Body of pancreas (tissue), 4 donors: ENCODE results near the gene CD3D. TPM values are rescaled to one million over a fixed set of nuclear protein-coding genes. Genes with fewer than 3 reads are reported as not detected.

ENCODE experiments used
- ATAC-seq: fragments of 150-250 bp; one replicate; pipeline ENCODE4 v1.9.1; 2016
- DNase-seq, 4 donors: peaks; one replicate each; pipeline ENCODE4 v3.0.0-alpha.2; 2019
- H3K27ac ChIP-seq, 4 donors: fragments of 200-600 bp; sonication (generic); 1 replicate in 3 of 4; 2 replicates in 1 of 4; pipeline versions ENCODE4 v1.5.1 to v1.6.1; 2016 to 2019; ENCODE audit warnings: mild to moderate bottlenecking in 1 of 4, mixed read lengths in 1 of 4, moderate library complexity in 1 of 4
- H3K27me3 ChIP-seq, 2 donors: fragments of 200-600 bp; sonication (generic); one replicate each; pipeline ENCODE4 v1.6.0; 2016; ENCODE audit warnings: mild to moderate bottlenecking in 1 of 2
- H3K36me3 ChIP-seq, 2 donors: fragments of 200-600 bp; sonication (generic); replicated peaks in 1 of 2; 2 replicates each; pipeline ENCODE4 v1.5.1; 2016; ENCODE audit warnings: low read depth in 2 of 2; ENCODE audit not compliant: insufficient read depth in 1 of 2
- H3K4me1 ChIP-seq: fragments of 200-600 bp; sonication (generic); one replicate; pipeline ENCODE4 v1.6.0; 2016
- H3K4me3 ChIP-seq, 2 donors: fragments of 200-600 bp; sonication (generic); 1 replicate in 1 of 2; 2 replicates in 1 of 2; pipeline ENCODE4 v1.5.1; 2016 to 2019
- H3K9me3 ChIP-seq, 3 donors: fragments of 200-600 bp; sonication (generic); 1 replicate in 2 of 3; 2 replicates in 1 of 3; pipeline ENCODE4 v1.5.1; 2016
- CTCF ChIP-seq, 7 experiments: fragments of 450-650 bp in 4 of 7; fragments of 200-600 bp in 3 of 7; sonication (generic) in 3 of 7; IDR thresholded peaks; one replicate each; pipeline ENCODE4 v1.5.1; 2016 to 2019; ENCODE audit warnings: antibody characterized with exemption in 7 of 7
- POLR2A ChIP-seq, 3 donors: fragments of 450-650 bp; IDR thresholded peaks; one replicate each; pipeline ENCODE4 v1.6.1; 2016; ENCODE audit warnings: antibody characterized with exemption in 3 of 3, mild to moderate bottlenecking in 2 of 3
- WGBS, 2 donors: methylation state at CpG; one replicate each; pipeline ENCODE4 v1.1.5; 2017; 5-methylcytosine and 5-hydroxymethylcytosine counted together
- intact Hi-C: fragments of 100-400 bp; cut with DNase I; formaldehyde crosslinking; loops from one replicate; pipeline ENCODE4 v1.15.1; 2023
- total RNA-seq, 2 donors: library from RNA; depleted of rRNA; stranded (reverse); fragments of >200 nt; gene quantifications; one replicate each; pipeline ENCODE4 v1.1.0, GENCODE V29; 2016

The CD3D gene
- total RNA-seq, 2 donors from 2014 or later, result 1.6 TPM; not detected in 1

DNA sequence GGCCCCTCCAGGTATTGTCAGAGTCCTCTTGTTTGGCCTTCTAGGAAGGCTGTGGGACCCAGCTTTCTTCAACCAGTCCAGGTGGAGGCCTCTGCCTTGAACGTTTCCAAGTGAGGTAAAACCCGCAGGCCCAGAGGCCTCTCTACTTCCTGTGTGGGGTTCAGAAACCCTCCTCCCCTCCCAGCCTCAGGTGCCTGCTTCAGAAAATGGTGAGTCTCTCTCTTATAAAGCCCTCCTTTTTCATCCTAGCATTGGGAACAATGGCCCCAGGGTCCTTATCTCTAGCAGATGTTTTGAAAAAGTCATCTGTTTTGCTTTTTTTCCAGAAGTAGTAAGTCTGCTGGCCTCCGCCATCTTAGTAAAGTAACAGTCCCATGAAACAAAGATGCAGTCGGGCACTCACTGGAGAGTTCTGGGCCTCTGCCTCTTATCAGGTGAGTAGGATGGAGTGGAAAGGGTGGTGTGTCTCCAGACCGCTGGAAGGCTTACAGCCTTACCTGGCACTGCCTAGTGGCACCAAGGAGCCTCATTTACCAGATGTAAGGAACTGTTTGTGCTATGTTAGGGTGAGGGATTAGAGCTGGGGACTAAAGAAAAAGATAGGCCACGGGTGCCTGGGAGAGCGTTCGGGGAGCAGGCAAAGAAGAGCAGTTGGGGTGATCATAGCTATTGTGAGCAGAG lies 37.8 kb downstream of the CD3D start, which contains the start of gene CD3E:
Gene CD3E, plus strand, starts transcription at position 163 of the 681 bp plus-strand sequence. Its CDS starts 223 bp downstream, at position 386.
- intact Hi-C loops, result no loop called here
- Histone ChIP-seq H3K9me3 (no peaks in the 10 kb centered on the region), H3K4me1 (no peaks in the 10 kb centered on the region), H3K4me3 (no peak within 1 kb of the TSS), H3K27me3 (no peaks in the 10 kb centered on the region), H3K27ac (no peak within 1 kb of the TSS), H3K36me3 (no peaks in the 10 kb centered on the region)
- WGBS, 2 donors, result 79 to 83% methylated on average over 8 of the region's 8 CpGs
- DNase-seq, result no peak
- no peak for ATAC-seq
- no peak for TF ChIP-seq POLR2A (IDR thresholded peaks at IDR 0.05)
- TF ChIP-seq CTCF (IDR thresholded peaks at IDR 0.05), result no peak

DNA sequence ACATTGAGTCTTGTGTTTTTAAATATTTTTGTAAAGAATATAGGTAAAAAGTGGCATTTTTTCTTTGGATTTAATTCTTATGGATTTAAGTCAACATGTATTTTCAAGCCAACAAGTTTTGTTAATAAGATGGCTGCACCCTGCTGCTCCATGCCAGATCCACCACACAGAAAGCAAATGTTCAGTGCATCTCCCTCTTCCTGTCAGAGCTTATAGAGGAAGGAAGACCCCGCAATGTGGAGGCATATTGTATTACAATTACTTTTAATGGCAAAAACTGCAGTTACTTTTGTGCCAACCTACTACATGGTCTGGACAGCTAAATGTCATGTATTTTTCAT lies 38.3 kb downstream of the CD3D start:
- ATAC-seq (no peak), DNase-seq (no peak)
- H3K9me3 ChIP-seq, result no peaks in the 10 kb centered on the region
- WGBS, 2 donors, result 88 to 93% methylated on average over 1 of the region's 1 CpG
- H3K27me3 ChIP-seq, result no peaks in the 10 kb centered on the region
- no peaks in the 10 kb centered on the region for H3K4me1 ChIP-seq
- intact Hi-C loops, result no loop called here
- H3K27ac ChIP-seq, result no peak overlapping the region
- no peak overlapping the region for H3K4me3 ChIP-seq
- no peak for TF ChIP-seq POLR2A (IDR thresholded peaks at IDR 0.05)
- TF ChIP-seq CTCF (IDR thresholded peaks at IDR 0.05), result no peak
- H3K36me3 ChIP-seq, result no peaks in the 10 kb centered on the region

DNA sequence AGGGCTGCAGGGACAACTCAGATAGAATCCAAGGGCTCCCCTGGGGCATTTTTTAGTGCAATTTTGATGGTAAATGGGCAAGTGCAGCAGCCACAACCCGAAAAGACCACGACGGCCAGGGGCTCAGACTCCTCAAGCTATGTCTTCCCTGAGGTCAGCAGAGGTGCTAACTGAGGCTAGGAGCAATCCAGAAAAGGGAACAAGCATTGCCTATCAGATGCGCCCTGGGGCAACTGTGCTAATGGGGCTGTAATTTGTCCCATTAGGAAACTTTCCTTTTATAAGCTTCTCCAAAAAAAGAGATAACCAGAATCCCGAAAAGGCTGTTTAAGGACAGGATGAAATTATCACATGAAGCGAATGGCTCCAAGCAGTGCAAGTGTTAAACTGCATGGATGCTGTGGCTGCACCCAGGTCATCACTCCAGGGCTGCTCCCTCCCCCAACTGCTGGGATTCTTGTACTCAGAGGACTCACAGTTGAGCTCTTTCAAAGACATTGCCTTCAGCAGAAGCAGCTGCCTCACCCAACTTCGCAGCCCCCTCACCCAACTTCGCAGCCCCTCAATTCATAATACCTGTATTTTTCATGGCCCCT lies 40.8 kb downstream of the CD3D start:
- Histone ChIP-seq H3K4me1 (no peaks in the 10 kb centered on the region), H3K4me3 (no peak overlapping the region), H3K27ac (no peak overlapping the region), H3K36me3 (no peaks in the 10 kb centered on the region), H3K27me3 (no peaks in the 10 kb centered on the region), H3K9me3 (no peaks in the 10 kb centered on the region)
- intact Hi-C loops, result no loop called here
- DNase-seq, result no peak
- ATAC-seq, result no peak
- TF ChIP-seq CTCF (IDR thresholded peaks at IDR 0.05) (no peak), POLR2A (IDR thresholded peaks at IDR 0.05) (no peak)
- 46 to 54% methylated on average over 8 of the region's 8 CpGs for WGBS, 2 donors

- TF ChIP-seq CTCF (IDR thresholded peaks at IDR 0.05) (peak in 6 of 7 experiments; percentile 48 to 69 (median 60)), POLR2A (IDR thresholded peaks at IDR 0.05) (no peak)
- peak; percentile 36 to 55 (median 41) for DNase-seq
- H3K27ac ChIP-seq, result no peak overlapping the region
- WGBS, 2 donors, result 31% methylated on average over 3 of the region's 3 CpGs
- no peaks in the 10 kb centered on the region for H3K36me3 ChIP-seq
- intact Hi-C loops, result no loop called here
- no peak overlapping the region for H3K4me3 ChIP-seq
- no peaks in the 10 kb centered on the region for H3K9me3 ChIP-seq
- peak; percentile 78 for ATAC-seq
- H3K27me3 ChIP-seq, result no peaks in the 10 kb centered on the region
- H3K4me1 ChIP-seq, result peaks cover 12% of the 10 kb centered on the region
Measured at GRCh38 chr11:118295815-118296454, 46.6 kb downstream of the CD3D start.
